CD4-positive, alpha-beta T cell (primary cell): ENCODE measurements around the gene YJU2. TPM values are rescaled to one million over a fixed set of nuclear protein-coding genes. Genes with fewer than 3 reads are reported as not detected.
"Not testable (repeated sequence)": the region's sequence is repeated elsewhere in the genome, so short reads cannot be mapped to it uniquely, and the experiment has no call there.

Experiments used
- ATAC-seq: fragments of 200-7000 bp; cut with Tn5 transposase; one replicate; pipeline ENCODE4 v1.10.0; 2022; ENCODE audit warnings: mild to moderate bottlenecking; ENCODE audit not compliant: poor library complexity
- CTCF ChIA-PET: fragments of 350-600 bp; sonication (Branson Sonifier 250); formaldehyde crosslinking; loops from one replicate; lab custom pipeline; 2021; ENCODE audit warnings: antibody characterized with exemption, inconsistent platforms; lab: Charles Lee
- POLR2A ChIA-PET: fragments of 350-600 bp; sonication (Branson Sonifier 250); formaldehyde crosslinking; loops from one replicate; lab custom pipeline; 2021; ENCODE audit warnings: antibody characterized with exemption, inconsistent platforms; lab: Charles Lee
- DNase-seq, 14 experiments: peaks; one replicate each; pipeline ENCODE4 v3.0.0-alpha.2; 2013 to 2020; ENCODE audit warnings: mixed read lengths in 2 of 14
- H3K27ac ChIP-seq, 2 donors: one replicate each; pipeline versions ENCODE4 v1.5.1 to v1.7.0; 2013; ENCODE audit warnings: low read length in 2 of 2, low read depth in 1 of 2, mild to moderate bottlenecking in 1 of 2
- H3K27me3 ChIP-seq, 2 experiments: 1 replicate in 1 of 2; 2 replicates in 1 of 2; pipeline versions ENCODE4 v1.6.1 to v1.7.0; 2013; ENCODE audit warnings: low read length in 2 of 2, control low read depth in 1 of 2, mild to moderate bottlenecking in 1 of 2, moderate library complexity in 1 of 2; ENCODE audit not compliant: insufficient read depth in 2 of 2, control insufficient read depth in 1 of 2
- H3K36me3 ChIP-seq: one replicate; pipeline ENCODE4 v1.6.1; 2013; ENCODE audit warnings: low read length, control low read depth; ENCODE audit not compliant: insufficient read depth
- H3K4me1 ChIP-seq: one replicate; pipeline ENCODE4 v1.6.1; 2013; ENCODE audit warnings: low read length, control low read depth; ENCODE audit not compliant: insufficient read depth
- H3K4me3 ChIP-seq: one replicate; pipeline ENCODE4 v1.5.1; 2013; ENCODE audit warnings: mild to moderate bottlenecking, low read length, moderate library complexity
- H3K9me3 ChIP-seq, 2 experiments: 1 replicate in 1 of 2; 2 replicates in 1 of 2; pipeline versions ENCODE4 v1.6.1 to v1.7.0; 2013; ENCODE audit warnings: low read length in 2 of 2, mild to moderate bottlenecking in 2 of 2, control low read depth in 1 of 2, moderate library complexity in 1 of 2; ENCODE audit not compliant: control insufficient read depth in 1 of 2, insufficient read depth in 1 of 2
- H3K27ac Mint-ChIP-seq: one replicate; pipeline ENCODE4 v1.8.0; 2020; ENCODE audit warnings: mixed read lengths
- H3K27me3 Mint-ChIP-seq: one replicate; pipeline ENCODE4 v1.8.0; 2021; ENCODE audit warnings: mixed read lengths
- H3K36me3 Mint-ChIP-seq: one replicate; pipeline ENCODE4 v1.8.0; 2021; ENCODE audit warnings: low read depth, mixed read lengths
- H3K4me1 Mint-ChIP-seq: one replicate; pipeline ENCODE4 v1.8.0; 2021; ENCODE audit warnings: low read depth, mixed read lengths
- H3K4me3 Mint-ChIP-seq: one replicate; pipeline ENCODE4 v1.8.0; 2020; ENCODE audit warnings: mild to moderate bottlenecking, mixed read lengths
- H3K9me3 Mint-ChIP-seq: one replicate; pipeline ENCODE4 v1.8.0; 2020; ENCODE audit warnings: mixed read lengths
- CTCF ChIP-seq: fragments of 200-600 bp; IDR thresholded peaks from one replicate; pipeline ENCODE4 v1.8.0; 2022; ENCODE audit warnings: antibody characterized with exemption, mild to moderate bottlenecking
- intact Hi-C, 2 experiments: fragments of 100-400 bp; cut with DNase I in 1 of 2; cut with micrococcal nuclease in 1 of 2; formaldehyde crosslinking; loops; one replicate each; pipeline versions ENCODE4 v1.15.1 to v1.9.0; 2023 to 2025; cut with DNase I, micrococcal nuclease
- total RNA-seq, 174 experiments: library from RNA in 2 of 174; stranded (reverse) in 2 of 174; gene quantifications; one replicate each; pipeline ENCODE4 v1.2.3 and lab custom pipeline; 2021 to 2026

The YJU2 gene
- total RNA-seq, 2 experiments from 2014 or later, result 32.9 to 33.7 TPM

DNA sequence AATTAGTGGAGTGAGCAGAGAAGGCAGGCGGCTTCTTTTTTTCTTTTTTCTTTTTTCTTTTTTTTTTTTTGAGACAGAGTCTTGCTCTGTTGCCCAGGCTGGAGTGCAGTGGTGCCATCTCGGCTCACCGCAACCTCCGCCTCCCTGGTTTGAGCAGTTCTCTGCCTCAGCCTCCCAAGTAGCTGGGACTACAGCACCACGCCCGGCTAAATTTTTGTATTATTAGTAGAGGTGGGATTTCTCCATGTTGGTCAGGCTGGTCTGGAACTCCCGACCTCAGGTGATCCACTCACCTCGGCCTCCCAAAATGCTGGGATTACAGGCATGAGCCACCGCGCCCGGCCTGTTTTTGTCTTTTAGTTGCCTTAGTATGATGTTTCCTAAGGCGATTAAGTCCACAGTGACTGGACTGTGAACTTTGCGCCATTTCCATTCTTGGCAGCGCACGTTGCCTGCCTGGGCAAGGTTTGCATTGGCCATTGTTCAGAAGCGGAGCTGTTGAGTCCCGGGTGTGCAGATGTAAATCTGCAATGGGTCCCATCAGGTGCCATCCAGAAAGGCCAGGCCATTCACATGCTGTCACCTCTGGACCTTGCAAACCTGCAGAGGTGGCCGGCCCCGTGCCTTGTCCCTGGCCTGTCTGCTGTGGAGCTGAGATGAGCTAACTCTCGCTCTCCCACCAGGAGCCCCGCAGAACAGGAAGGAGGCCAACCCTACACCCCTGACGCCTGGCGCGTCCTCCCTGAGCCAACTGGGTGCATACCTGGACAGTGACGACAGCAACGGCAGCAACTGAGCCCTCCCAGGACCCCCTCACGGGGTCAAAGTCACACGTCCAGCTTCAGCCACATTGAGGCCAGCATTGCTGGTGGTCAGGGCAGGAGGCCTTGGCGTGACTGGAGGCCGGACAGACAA is 21.3 kb downstream of the YJU2 start:
- Mint-ChIP-seq H3K4me1 (peaks cover 18% of the 10 kb centered on the region), H3K4me3 (no peak overlapping the region), H3K27ac (no peak overlapping the region), H3K27me3 (no peaks in the 10 kb centered on the region), H3K9me3 (no peaks in the 10 kb centered on the region), H3K36me3 (peaks cover 58% of the 10 kb centered on the region)
- POLR2A ChIA-PET, result interaction anchor here (1.0 to 1.9 kb wide), 3 partner anchors 51 to 134 kb away, joined by 3 to 7 read pairs (median 4); partner anchors contain the start of genes CHAF1A and MPND
- Histone ChIP-seq H3K27me3 (no peaks in the 10 kb centered on the region), H3K4me1 (peaks cover 19% of the 10 kb centered on the region), H3K27ac (no peak overlapping the region), H3K4me3 (no peak overlapping the region), H3K36me3 (peaks cover 61% of the 10 kb centered on the region), H3K9me3 (peaks cover 0 to 5% of the 10 kb centered on the region in 2 experiments)
- CTCF ChIA-PET, result interaction anchor here (1.3 to 2.2 kb wide), 5 partner anchors 8 to 257 kb away, joined by 4 to 36 read pairs (median 7); partner anchors contain the start of genes MPND and SH3GL1
- TF ChIP-seq CTCF, result no peak
- ATAC-seq (no peak), DNase-seq (no peak)
- intact Hi-C loops, result loop anchor here (1.0 to 5.0 kb wide), 4 partner anchors 84 to 257 kb away; partner anchors contain the start of genes CHAF1A (in 2 of the 2) and SH3GL1 (in 1 of the 2)

DNA sequence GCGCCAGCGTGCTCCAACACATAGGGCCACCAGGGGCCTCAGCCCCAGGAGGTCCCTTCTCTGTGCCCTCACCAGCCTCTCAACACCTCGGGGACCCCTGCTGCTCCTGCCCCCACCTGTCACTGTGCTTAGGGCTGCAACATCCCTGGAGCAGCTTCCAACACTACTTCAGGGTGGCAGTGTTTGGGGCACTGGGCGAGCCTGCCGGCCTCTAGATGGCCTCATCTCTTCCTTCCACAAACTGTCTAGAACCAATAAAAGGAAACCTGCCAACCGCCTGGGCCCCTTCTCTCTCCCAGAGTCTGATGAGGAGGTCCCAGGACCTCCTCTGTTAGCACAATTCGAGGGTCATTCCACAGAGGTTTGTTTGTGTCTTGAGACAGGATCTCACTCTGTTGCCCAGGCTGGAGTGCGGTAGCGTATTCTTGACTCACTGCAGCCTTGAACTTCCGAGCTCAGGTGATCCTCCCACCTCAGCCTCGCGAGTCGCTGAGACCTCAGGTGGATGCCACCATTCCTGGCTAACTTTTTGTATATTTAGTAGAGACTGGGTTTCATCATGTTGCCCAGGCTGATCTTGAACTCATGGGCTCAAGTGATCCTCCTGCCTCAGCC is 22.0 kb downstream of the YJU2 start:
- DNase-seq (no peak), ATAC-seq (no peak)
- intact Hi-C loops, result loop anchor here in 1 of 2 experiments (5.0 kb wide), 1 partner anchor 133 kb away; the partner anchor contains the start of genes CHAF1A and SH3GL1
- Histone ChIP-seq H3K4me3 (no peak overlapping the region), H3K27ac (no peak overlapping the region), H3K27me3 (no peaks in the 10 kb centered on the region), H3K9me3 (peaks cover 0 to 5% of the 10 kb centered on the region in 2 experiments), H3K36me3 (peaks cover 58% of the 10 kb centered on the region), H3K4me1 (peaks cover 18% of the 10 kb centered on the region)
- Mint-ChIP-seq H3K9me3 (no peaks in the 10 kb centered on the region), H3K36me3 (peaks cover 55% of the 10 kb centered on the region), H3K27me3 (no peaks in the 10 kb centered on the region), H3K4me1 (peaks cover 18% of the 10 kb centered on the region), H3K27ac (no peak overlapping the region), H3K4me3 (no peak overlapping the region)
- ChIA-PET CTCF (interaction anchor here (2.2 kb wide), 1 partner anchor 83 kb away, joined by 36 read pairs; no protein-coding TSS in a partner anchor), POLR2A (interaction anchor here (1.0 to 1.9 kb wide), 2 partner anchors 74 to 134 kb away, joined by 3 to 7 read pairs; partner anchors contain the start of genes CHAF1A and MPND)
- no peak for TF ChIP-seq CTCF

GRCh38 chr19:4272894-4273293 is 26.0 kb downstream of the YJU2 start:
- Mint-ChIP-seq H3K27me3 (peaks cover 4% of the 10 kb centered on the region), H3K4me1 (no peaks in the 10 kb centered on the region), H3K4me3 (no peak overlapping the region), H3K9me3 (no peaks in the 10 kb centered on the region), H3K27ac (no peak overlapping the region), H3K36me3 (peaks cover 24% of the 10 kb centered on the region)
- ChIA-PET POLR2A (interaction anchor here (1.5 kb wide), 1 partner anchor 28 kb away, joined by 4 read pairs; no protein-coding TSS in a partner anchor), CTCF (no interaction called here)
- ATAC-seq, result no peak
- Histone ChIP-seq H3K36me3 (peaks cover 30% of the 10 kb centered on the region), H3K9me3 (peaks cover 0 to 5% of the 10 kb centered on the region in 2 experiments), H3K4me3 (no peak overlapping the region), H3K27me3 (no peaks in the 10 kb centered on the region), H3K27ac (no peak overlapping the region), H3K4me1 (no peaks in the 10 kb centered on the region)
- no peak for TF ChIP-seq CTCF
- intact Hi-C loops, result no loop called here
- no peak for DNase-seq

GRCh38 chr19:4274321-4274686 is 27.4 kb downstream of the YJU2 start:
- POLR2A ChIA-PET, result interaction anchor here (1.5 kb wide), 1 partner anchor 27 kb away, joined by 4 read pairs; no protein-coding TSS in a partner anchor
- H3K4me1 Mint-ChIP-seq, H3K27ac Mint-ChIP-seq, CTCF ChIA-PET, H3K4me1 ChIP-seq, H3K27me3 ChIP-seq, H3K9me3 Mint-ChIP-seq, H3K4me3 Mint-ChIP-seq, DNase-seq, ATAC-seq, H3K27ac ChIP-seq, intact Hi-C loops, H3K9me3 ChIP-seq, H3K4me3 ChIP-seq: not testable (repeated sequence)
- peaks cover 12% of the 10 kb centered on the region for H3K36me3 Mint-ChIP-seq
- peaks cover 16% of the 10 kb centered on the region for H3K36me3 ChIP-seq
- peaks cover 13% of the 10 kb centered on the region for H3K27me3 Mint-ChIP-seq
